Epidermal melanocyte (primary cell): ENCODE data around the gene C1QTNF6.

Source experiments
- DNase-seq: peaks from one replicate; pipeline ENCODE4 v3.0.0; 2011; ENCODE audit warnings: low spot score; ENCODE audit not compliant: insufficient read length

C1QTNF6 gene

GRCh38 chr22:37162221-37163095 is 25.6 kb downstream of the C1QTNF6 start:
- no peak for DNase-seq

- no peak for DNase-seq
Observed at GRCh38 chr22:37161443-37161842, 26.6 kb downstream of the C1QTNF6 start.

- no peak for DNase-seq
Observed at GRCh38 chr22:37160027-37160426, 28.0 kb downstream of the C1QTNF6 start.

- no peak for DNase-seq
Observed at GRCh38 chr22:37158963-37159290, 29.1 kb downstream of the C1QTNF6 start.

GRCh38 chr22:37157516-37158285 is 30.3 kb downstream of the C1QTNF6 start:
- DNase-seq, result no peak

- no peak for DNase-seq
Observed at GRCh38 chr22:37156686-37157435, 31.2 kb downstream of the C1QTNF6 start.

GRCh38 chr22:37155971-37156370 is 32.1 kb downstream of the C1QTNF6 start:
- DNase-seq, result no peak

- DNase-seq, result no peak
Observed at GRCh38 chr22:37154925-37155712, 32.9 kb downstream of the C1QTNF6 start.

- DNase-seq, result no peak
Observed at GRCh38 chr22:37153901-37154300, 34.1 kb downstream of the C1QTNF6 start.

GRCh38 chr22:37151401-37151800 is 36.6 kb downstream of the C1QTNF6 start:
- no peak for DNase-seq

- DNase-seq, result no peak
Observed at GRCh38 chr22:37150701-37151100, 37.3 kb downstream of the C1QTNF6 start.

- no peak for DNase-seq
Observed at GRCh38 chr22:37148742-37149665, 39.0 kb downstream of the C1QTNF6 start.

- DNase-seq, result no peak
Observed at GRCh38 chr22:37148031-37148651, 39.9 kb downstream of the C1QTNF6 start.

GRCh38 chr22:37147186-37147990 is 40.7 kb downstream of the C1QTNF6 start:
- no peak for DNase-seq

GRCh38 chr22:37146507-37147180 is 41.4 kb downstream of the C1QTNF6 start:
- DNase-seq, result no peak

- no peak for DNase-seq
Observed at GRCh38 chr22:37146051-37146385, 42.0 kb downstream of the C1QTNF6 start.

GRCh38 chr22:37145180-37146050 is 42.6 kb downstream of the C1QTNF6 start:
- DNase-seq, result no peak
